ENCODE measurements around the gene PCDHGC3.

GRCh38 chr5:141488591-141489561 is 13.1 kb downstream of the PCDHGC3 start, which contains the start of gene PCDHGC5:
- no peak for TF ChIP-seq CTCF (IDR thresholded peaks at IDR 0.05; ENCODE audit: insufficient read depth, low read length)
- TF ChIP-seq GABPA (IDR thresholded peaks at IDR 0.05; ENCODE audit: low read depth), result no peak
- TF ChIP-seq POLR2AphosphoS5 (IDR thresholded peaks at IDR 0.05; ENCODE audit: low read depth), result no peak

Data from HL-60 (cell line).